Stimulated activated CD8-positive, alpha-beta memory T cell treated with anti-CD3 and anti-CD28 coated beads, Interleukin-15, amount 100 ng/mL, for 1 hour (primary cell): ENCODE measurements around the gene UBE3A.

Experiments
- DNase-seq: peaks from one replicate; pipeline ENCODE4 v3.0.0-alpha.2; 2020; ENCODE audit warnings: low read depth

Gene UBE3A

GRCh38 chr15:25331404-25331803 lies 107.4 kb downstream of the UBE3A start:
- no peak for DNase-seq

DNA sequence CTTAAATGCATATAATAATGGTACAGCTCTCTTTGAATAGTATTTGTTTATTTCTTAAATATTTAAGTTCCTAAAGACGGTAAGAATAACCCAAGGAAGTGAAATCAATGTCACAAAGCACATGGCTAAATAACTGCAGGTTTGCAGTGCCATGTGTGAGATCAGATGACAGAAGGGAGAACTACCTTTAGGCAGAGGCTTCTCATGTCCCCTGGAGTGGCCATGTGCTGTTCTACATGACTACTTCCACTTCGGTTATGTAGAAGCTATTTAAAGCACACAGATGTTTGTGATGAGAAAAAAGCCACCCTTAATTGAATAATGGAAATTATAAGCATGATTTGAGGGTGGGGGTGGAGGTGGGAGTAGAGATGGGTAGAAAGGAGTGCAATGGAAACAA lies 109.1 kb downstream of the UBE3A start:
- no peak for DNase-seq

DNA sequence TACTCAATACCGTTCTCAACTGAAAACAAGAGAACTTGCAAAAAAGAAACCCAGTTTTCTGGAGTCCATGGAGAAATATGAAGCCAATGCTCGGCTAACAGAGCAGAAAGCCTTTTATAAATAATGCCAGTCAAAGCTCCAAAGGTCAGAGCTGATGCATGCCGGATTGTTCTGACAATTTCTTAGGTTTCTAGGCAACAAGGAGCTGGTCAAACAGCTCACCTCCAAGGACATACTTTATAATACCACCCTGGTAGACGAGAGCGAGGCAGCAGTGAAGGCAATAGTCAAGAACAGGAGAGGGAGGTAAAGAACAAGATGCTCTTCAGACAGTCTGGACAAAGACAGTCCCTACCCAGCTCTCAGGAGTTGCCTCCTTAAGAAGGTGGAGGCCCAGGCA lies 111.1 kb downstream of the UBE3A start:
- DNase-seq: no peak

DNA sequence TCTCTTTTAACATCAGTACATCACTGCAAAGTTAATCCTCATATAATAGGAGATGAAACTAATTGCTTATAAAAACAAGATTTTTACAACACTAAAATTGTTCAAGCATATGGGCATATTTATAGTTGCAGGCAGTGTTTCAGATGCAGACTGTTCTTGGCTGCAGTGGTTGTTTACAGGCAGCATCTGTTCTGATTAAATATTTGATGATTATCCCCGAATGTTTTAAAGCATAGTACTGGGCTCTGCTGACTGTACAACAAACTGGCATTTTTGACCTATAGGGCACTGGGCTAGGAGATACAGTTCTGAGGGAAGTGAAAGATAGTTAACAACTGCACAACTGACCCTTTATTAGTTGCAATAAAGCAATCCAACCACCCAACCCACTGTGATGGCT lies 113.6 kb downstream of the UBE3A start:
- no peak for DNase-seq

DNA sequence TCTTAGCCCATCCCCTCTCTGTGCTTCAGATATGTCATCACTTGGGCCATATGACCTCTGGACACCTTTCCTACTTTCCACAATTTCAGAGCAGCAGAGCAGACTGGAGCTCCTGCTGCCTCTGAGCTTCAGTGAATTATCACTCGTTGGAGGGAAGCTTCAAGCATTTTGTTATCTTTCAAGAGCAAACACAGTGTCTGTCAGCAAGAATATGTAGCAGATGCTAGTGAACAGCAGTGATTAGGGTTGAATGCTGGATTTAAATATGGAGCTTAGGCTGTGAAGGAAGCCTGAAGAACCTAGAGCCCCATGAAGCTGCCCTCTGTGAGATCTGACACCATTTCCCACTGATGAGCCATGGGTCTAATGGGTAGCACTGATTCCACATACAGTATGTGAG lies 115.4 kb downstream of the UBE3A start:
- DNase-seq: no peak

DNA sequence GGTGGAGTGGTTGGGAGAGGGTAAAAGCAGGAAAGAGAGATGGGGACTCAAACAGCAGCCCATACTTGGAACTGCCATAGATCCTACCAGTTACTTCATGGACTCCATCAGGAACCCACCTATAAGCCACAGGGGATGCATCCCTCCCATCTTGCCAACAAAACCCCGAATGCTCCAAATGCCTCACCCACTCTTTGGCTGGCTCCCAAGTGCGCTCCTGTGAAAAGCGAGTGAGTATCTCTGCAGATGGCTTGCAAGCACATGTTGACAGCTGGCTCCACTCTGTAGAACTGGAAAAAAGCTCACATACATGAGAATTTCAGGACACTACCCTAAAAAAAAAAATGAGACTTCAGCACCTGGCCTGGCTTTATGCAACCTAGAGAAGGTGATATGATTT lies 151.0 kb downstream of the UBE3A start:
- DNase-seq: no peak
